ENCODE measurements around the gene SLC5A6.
"Not testable (repeated sequence)": the region's sequence is repeated elsewhere in the genome, so short reads cannot be mapped to it uniquely, and the experiment has no call there.

Gene SLC5A6

DNA sequence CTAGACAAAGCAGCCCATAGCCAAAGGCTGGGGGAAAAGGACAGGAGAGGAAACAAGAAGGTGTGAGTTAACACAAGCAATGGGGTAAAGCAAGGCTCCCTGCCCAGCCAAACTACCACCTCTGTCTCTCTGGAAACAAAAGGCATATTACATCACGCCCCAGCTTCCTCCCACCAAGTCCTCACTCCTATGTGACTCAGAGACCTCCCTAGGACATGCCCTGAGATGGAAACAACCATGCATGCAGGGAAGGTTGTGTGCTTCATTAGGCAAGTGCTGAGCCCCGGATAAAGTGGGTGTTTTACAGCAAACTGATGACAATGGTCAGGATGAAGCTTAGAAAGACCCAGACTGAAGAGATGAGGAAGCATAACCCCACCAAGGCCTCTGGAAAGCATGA lies 9.2 kb downstream of the SLC5A6 start:
- no peaks in the 10 kb centered on the region for H3K27me3 ChIP-seq (ENCODE audit: control insufficient read depth, insufficient read depth, low read length)
- H3K9me3 ChIP-seq (ENCODE audit: control insufficient read depth, insufficient read depth, low read depth, low read length), result no peaks in the 10 kb centered on the region
- H3K4me3 ChIP-seq (ENCODE audit: low read depth, low read length), result no peak overlapping the region
- H3K9ac ChIP-seq (ENCODE audit: low read length), result no peak overlapping the region
- peaks cover 86% of the 10 kb centered on the region for H3K36me3 ChIP-seq (ENCODE audit: control insufficient read depth, insufficient read depth, low read length)
- H3K27ac ChIP-seq (ENCODE audit: low read depth, low read length), result no peak overlapping the region
- H3K4me1 ChIP-seq (ENCODE audit: control insufficient read depth, insufficient read depth, low read length), result no peaks in the 10 kb centered on the region

- H3K4me1 ChIP-seq (ENCODE audit: control insufficient read depth, insufficient read depth, low read length), result no peaks in the 10 kb centered on the region
- H3K9ac ChIP-seq (ENCODE audit: low read length), result no peak overlapping the region
- no peaks in the 10 kb centered on the region for H3K9me3 ChIP-seq (ENCODE audit: control insufficient read depth, insufficient read depth, low read depth, low read length)
- H3K27ac ChIP-seq (ENCODE audit: low read depth, low read length), result no peak overlapping the region
- H3K4me3 ChIP-seq (ENCODE audit: low read depth, low read length), result no peak overlapping the region
- H3K27me3 ChIP-seq (ENCODE audit: control insufficient read depth, insufficient read depth, low read length), result no peaks in the 10 kb centered on the region
- H3K36me3 ChIP-seq (ENCODE audit: control insufficient read depth, insufficient read depth, low read length), result peaks cover 74% of the 10 kb centered on the region
Measured at GRCh38 chr2:27201675-27202074, 10.4 kb downstream of the SLC5A6 start.

DNA sequence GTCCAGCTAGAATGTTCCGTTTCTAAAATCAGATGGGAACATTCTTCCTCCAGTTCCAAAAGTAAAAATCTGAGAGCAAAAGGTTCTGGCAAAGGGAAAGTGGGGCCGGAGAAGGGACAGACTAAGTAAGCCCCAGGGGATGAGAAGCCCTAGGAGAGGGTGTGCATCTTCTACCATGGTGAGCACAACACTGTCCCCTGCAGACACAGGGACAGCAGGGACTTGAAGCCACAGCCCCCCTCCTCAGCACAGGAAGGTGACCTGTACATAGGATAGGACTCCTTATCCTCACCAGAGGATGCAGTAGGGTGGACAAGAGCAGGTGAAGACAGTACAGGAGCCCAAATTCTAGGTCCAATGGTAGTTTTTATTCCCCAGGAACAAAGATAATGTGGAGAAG lies 12.8 kb downstream of the SLC5A6 start:
- Histone ChIP-seq H3K9me3 (ENCODE audit: control insufficient read depth, insufficient read depth, low read depth, low read length) (no peaks in the 10 kb centered on the region), H3K27ac (ENCODE audit: low read depth, low read length) (no peak overlapping the region), H3K4me3 (ENCODE audit: low read depth, low read length) (no peak overlapping the region), H3K9ac (ENCODE audit: low read length) (no peak overlapping the region), H3K36me3 (ENCODE audit: control insufficient read depth, insufficient read depth, low read length) (peaks cover 50% of the 10 kb centered on the region), H3K27me3 (ENCODE audit: control insufficient read depth, insufficient read depth, low read length) (no peaks in the 10 kb centered on the region), H3K4me1 (ENCODE audit: control insufficient read depth, insufficient read depth, low read length) (no peaks in the 10 kb centered on the region)

- Histone ChIP-seq H3K4me3 (ENCODE audit: low read depth, low read length) (no peak overlapping the region), H3K27ac (ENCODE audit: low read depth, low read length) (no peak overlapping the region), H3K9me3 (ENCODE audit: control insufficient read depth, insufficient read depth, low read depth, low read length) (no peaks in the 10 kb centered on the region), H3K4me1 (ENCODE audit: control insufficient read depth, insufficient read depth, low read length) (no peaks in the 10 kb centered on the region), H3K27me3 (ENCODE audit: control insufficient read depth, insufficient read depth, low read length) (no peaks in the 10 kb centered on the region), H3K36me3 (ENCODE audit: control insufficient read depth, insufficient read depth, low read length) (peaks cover 44% of the 10 kb centered on the region), H3K9ac (ENCODE audit: low read length) (no peak overlapping the region)
Measured at GRCh38 chr2:27198627-27199026, 13.4 kb downstream of the SLC5A6 start.

GRCh38 chr2:27198068-27198467 lies 14.0 kb downstream of the SLC5A6 start:
- not testable (repeated sequence) for H3K4me1 ChIP-seq (ENCODE audit: control insufficient read depth, insufficient read depth, low read length); H3K27ac ChIP-seq (ENCODE audit: low read depth, low read length); H3K27me3 ChIP-seq (ENCODE audit: control insufficient read depth, insufficient read depth, low read length); H3K9me3 ChIP-seq (ENCODE audit: control insufficient read depth, insufficient read depth, low read depth, low read length); H3K9ac ChIP-seq (ENCODE audit: low read length); H3K4me3 ChIP-seq (ENCODE audit: low read depth, low read length)
- peaks cover 38% of the 10 kb centered on the region for H3K36me3 ChIP-seq (ENCODE audit: control insufficient read depth, insufficient read depth, low read length)

GRCh38 chr2:27195799-27196198 lies 16.3 kb downstream of the SLC5A6 start:
- not testable (repeated sequence) for H3K9me3 ChIP-seq (ENCODE audit: control insufficient read depth, insufficient read depth, low read depth, low read length); H3K4me3 ChIP-seq (ENCODE audit: low read depth, low read length); H3K9ac ChIP-seq (ENCODE audit: low read length); H3K27ac ChIP-seq (ENCODE audit: low read depth, low read length); H3K4me1 ChIP-seq (ENCODE audit: control insufficient read depth, insufficient read depth, low read length); H3K27me3 ChIP-seq (ENCODE audit: control insufficient read depth, insufficient read depth, low read length)
- H3K36me3 ChIP-seq (ENCODE audit: control insufficient read depth, insufficient read depth, low read length), result peaks cover 16% of the 10 kb centered on the region

DNA sequence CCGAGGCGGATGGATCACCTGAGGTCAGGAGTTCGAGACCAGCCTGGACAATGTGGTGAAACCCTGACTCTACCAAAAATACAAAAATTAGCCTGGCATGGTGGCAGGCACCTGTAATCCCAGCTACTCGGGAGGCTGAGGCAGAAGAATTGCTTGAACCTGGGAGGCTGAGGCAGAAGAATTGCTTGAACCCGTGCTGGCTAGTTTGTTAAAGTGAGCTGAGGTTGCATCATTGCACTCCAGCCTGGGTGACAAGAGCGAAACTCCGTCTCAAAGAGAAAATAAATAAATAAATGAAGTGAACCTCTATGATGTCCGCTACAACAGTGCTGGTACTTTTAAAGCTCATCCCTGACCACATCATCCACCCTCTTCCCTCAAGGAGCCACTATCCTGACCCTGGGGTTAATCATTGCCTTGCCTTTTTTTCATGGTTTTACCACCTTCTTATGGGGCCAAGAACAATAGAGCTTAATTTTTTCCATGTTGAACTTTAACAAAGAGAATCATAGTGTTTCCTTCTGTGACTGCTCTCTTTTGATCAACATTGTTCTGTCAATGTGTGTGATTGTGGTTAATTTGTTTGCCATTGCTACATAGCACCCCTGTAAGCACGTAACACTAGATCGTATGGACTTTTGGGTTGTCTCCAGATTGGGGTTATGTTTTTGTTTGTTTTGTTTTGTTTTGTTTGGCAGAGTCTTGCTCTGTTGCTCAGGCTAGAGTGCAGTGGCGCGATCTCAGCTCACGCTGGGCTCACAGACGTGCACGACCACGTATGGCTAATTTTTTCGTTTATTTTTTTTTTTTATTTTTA lies 17.3 kb downstream of the SLC5A6 start:
- no peaks in the 10 kb centered on the region for H3K4me1 ChIP-seq (ENCODE audit: control insufficient read depth, insufficient read depth, low read length)
- no peaks in the 10 kb centered on the region for H3K27me3 ChIP-seq (ENCODE audit: control insufficient read depth, insufficient read depth, low read length)
- no peaks in the 10 kb centered on the region for H3K9me3 ChIP-seq (ENCODE audit: control insufficient read depth, insufficient read depth, low read depth, low read length)
- H3K9ac ChIP-seq (ENCODE audit: low read length), result no peak overlapping the region
- no peak overlapping the region for H3K4me3 ChIP-seq (ENCODE audit: low read depth, low read length)
- H3K36me3 ChIP-seq (ENCODE audit: control insufficient read depth, insufficient read depth, low read length), result peaks cover 7% of the 10 kb centered on the region
- no peak overlapping the region for H3K27ac ChIP-seq (ENCODE audit: low read depth, low read length)

GRCh38 chr2:27191070-27191829 lies 20.8 kb downstream of the SLC5A6 start:
- H3K4me1 ChIP-seq (ENCODE audit: control insufficient read depth, insufficient read depth, low read length), result no peaks in the 10 kb centered on the region
- H3K36me3 ChIP-seq (ENCODE audit: control insufficient read depth, insufficient read depth, low read length), result no peaks in the 10 kb centered on the region
- no peak overlapping the region for H3K4me3 ChIP-seq (ENCODE audit: low read depth, low read length)
- no peaks in the 10 kb centered on the region for H3K27me3 ChIP-seq (ENCODE audit: control insufficient read depth, insufficient read depth, low read length)
- no peaks in the 10 kb centered on the region for H3K9me3 ChIP-seq (ENCODE audit: control insufficient read depth, insufficient read depth, low read depth, low read length)
- H3K9ac ChIP-seq (ENCODE audit: low read length), result no peak overlapping the region
- no peak overlapping the region for H3K27ac ChIP-seq (ENCODE audit: low read depth, low read length)

GRCh38 chr2:27189989-27190388 lies 22.1 kb downstream of the SLC5A6 start:
- Histone ChIP-seq H3K27ac (ENCODE audit: low read depth, low read length) (no peak overlapping the region), H3K36me3 (ENCODE audit: control insufficient read depth, insufficient read depth, low read length) (no peaks in the 10 kb centered on the region), H3K9me3 (ENCODE audit: control insufficient read depth, insufficient read depth, low read depth, low read length) (no peaks in the 10 kb centered on the region), H3K4me3 (ENCODE audit: low read depth, low read length) (no peak overlapping the region), H3K4me1 (ENCODE audit: control insufficient read depth, insufficient read depth, low read length) (no peaks in the 10 kb centered on the region), H3K27me3 (ENCODE audit: control insufficient read depth, insufficient read depth, low read length) (no peaks in the 10 kb centered on the region), H3K9ac (ENCODE audit: low read length) (no peak overlapping the region)

DNA sequence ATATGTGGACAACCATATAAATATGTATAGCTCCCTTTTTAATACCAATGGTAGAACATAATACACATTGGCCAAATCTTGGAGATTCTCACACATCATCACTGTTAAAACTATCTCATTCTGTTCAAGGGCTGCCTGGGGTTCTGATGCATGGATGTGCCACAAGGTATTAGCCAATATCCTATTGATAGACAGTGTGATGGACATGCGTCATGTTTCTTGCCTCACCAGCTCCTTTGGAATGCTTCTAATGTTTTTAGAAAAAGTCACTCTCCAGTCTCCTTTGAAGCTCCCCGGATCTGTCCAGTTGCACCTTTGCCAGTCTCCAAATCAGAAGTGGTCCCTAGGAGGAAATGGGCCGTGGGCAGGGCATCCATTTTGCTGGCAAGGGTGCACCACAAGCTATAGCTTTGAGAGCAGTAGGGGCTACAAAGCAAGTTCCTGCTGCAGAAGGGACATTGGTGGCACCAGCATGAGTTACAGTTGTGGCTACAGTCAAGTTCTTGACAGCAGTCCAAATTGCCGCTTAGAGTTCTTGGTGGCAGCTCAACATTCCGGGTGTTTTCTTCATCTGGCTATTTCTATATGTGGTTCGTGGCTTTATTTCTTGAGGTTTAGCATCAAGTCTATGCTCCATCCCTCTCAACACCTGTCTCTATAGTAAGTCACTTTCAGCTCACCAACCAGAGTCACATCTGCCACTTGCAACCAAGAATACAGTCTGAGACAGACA lies 25.3 kb downstream of the SLC5A6 start:
- no peaks in the 10 kb centered on the region for H3K4me1 ChIP-seq (ENCODE audit: control insufficient read depth, insufficient read depth, low read length)
- no peaks in the 10 kb centered on the region for H3K9me3 ChIP-seq (ENCODE audit: control insufficient read depth, insufficient read depth, low read depth, low read length)
- H3K9ac ChIP-seq (ENCODE audit: low read length), result no peak overlapping the region
- H3K36me3 ChIP-seq (ENCODE audit: control insufficient read depth, insufficient read depth, low read length), result no peaks in the 10 kb centered on the region
- no peak overlapping the region for H3K4me3 ChIP-seq (ENCODE audit: low read depth, low read length)
- no peaks in the 10 kb centered on the region for H3K27me3 ChIP-seq (ENCODE audit: control insufficient read depth, insufficient read depth, low read length)
- no peak overlapping the region for H3K27ac ChIP-seq (ENCODE audit: low read depth, low read length)

Data from HUES6 (cell line).